H9 (cell line): ENCODE data around the gene MED13L. TPM values are rescaled to one million over a fixed set of nuclear protein-coding genes. Genes with fewer than 3 reads are reported as not detected.

Experiments
- DNase-seq: peaks from one replicate; pipeline ENCODE4 v3.0.0-alpha.2; 2017
- H2AFZ ChIP-seq: one replicate; pipeline ENCODE4 v1.6.1; 2013; ENCODE audit warnings: mild to moderate bottlenecking, low read length, control low read depth, moderate library complexity
- H2AK5ac ChIP-seq: 2 replicates; pipeline ENCODE4 v1.6.1; 2013; ENCODE audit warnings: low read length, control low read depth, mixed read lengths; ENCODE audit not compliant: insufficient read length
- H2BK120ac ChIP-seq: one replicate; pipeline ENCODE4 v1.6.1; 2013; ENCODE audit warnings: low read depth, mild to moderate bottlenecking, low read length, control low read depth, inconsistent platforms; ENCODE audit not compliant: poor library complexity, severe bottlenecking
- H2BK12ac ChIP-seq: 2 replicates; pipeline ENCODE4 v1.6.1; 2013; ENCODE audit warnings: low read length, control low read depth, mixed read lengths, low read depth; ENCODE audit not compliant: insufficient read length
- H2BK15ac ChIP-seq: 2 replicates; pipeline ENCODE4 v1.6.1; 2013; ENCODE audit warnings: low read depth, low read length, control low read depth
- H2BK20ac ChIP-seq: one replicate; pipeline ENCODE4 v1.6.1; 2013; ENCODE audit warnings: low read depth, mild to moderate bottlenecking, low read length, control low read depth, inconsistent platforms; ENCODE audit not compliant: poor library complexity, severe bottlenecking
- H2BK5ac ChIP-seq: 2 replicates; pipeline ENCODE4 v1.6.1; 2013; ENCODE audit warnings: low read length, control low read depth, mixed read lengths; ENCODE audit not compliant: insufficient read length
- H3K14ac ChIP-seq: 2 replicates; pipeline ENCODE4 v1.6.1; 2013; ENCODE audit warnings: low read length, control low read depth; ENCODE audit not compliant: insufficient read depth
- H3K18ac ChIP-seq: 2 replicates; pipeline ENCODE4 v1.6.1; 2013; ENCODE audit warnings: low read depth, mild to moderate bottlenecking, mixed read lengths, low read length, control low read depth; ENCODE audit not compliant: insufficient read length
- H3K23ac ChIP-seq: 2 replicates; pipeline ENCODE4 v1.6.1; 2013; ENCODE audit warnings: low read length, control low read depth, mixed read lengths, low read depth; ENCODE audit not compliant: insufficient read length
- H3K23me2 ChIP-seq: 2 replicates; pipeline ENCODE4 v1.6.1; 2013; ENCODE audit warnings: low read depth, mild to moderate bottlenecking, mixed read lengths, low read length, control low read depth; ENCODE audit not compliant: insufficient read length, poor library complexity, severe bottlenecking
- H3K27ac ChIP-seq: 2 replicates; pipeline ENCODE4 v1.5.1; 2013; ENCODE audit warnings: low read length, control low read depth, mixed read lengths, low read depth; ENCODE audit not compliant: insufficient read length
- H3K27me3 ChIP-seq: 2 replicates; pipeline ENCODE4 v1.6.1; 2013; ENCODE audit warnings: low read length, control low read depth, inconsistent platforms; ENCODE audit not compliant: insufficient read depth
- H3K4ac ChIP-seq: 2 replicates; pipeline ENCODE4 v1.6.1; 2013; ENCODE audit warnings: low read depth, mild to moderate bottlenecking, control low read depth, inconsistent platforms, low read length, moderate library complexity
- H3K4me1 ChIP-seq: 2 replicates; pipeline ENCODE4 v1.6.1; 2013; ENCODE audit warnings: low read length, control low read depth, inconsistent platforms; ENCODE audit not compliant: insufficient read depth
- H3K4me2 ChIP-seq: 2 replicates; pipeline ENCODE4 v1.6.1; 2013; ENCODE audit warnings: low read length, control low read depth, mixed read lengths; ENCODE audit not compliant: insufficient read length, insufficient read depth
- H3K56ac ChIP-seq: 2 replicates; pipeline ENCODE4 v1.6.1; 2013; ENCODE audit warnings: low read depth, mild to moderate bottlenecking, mixed read lengths, low read length, control low read depth; ENCODE audit not compliant: insufficient read length
- H3K79me1 ChIP-seq: 2 replicates; pipeline ENCODE4 v1.6.1; 2013; ENCODE audit warnings: low read depth, mild to moderate bottlenecking, moderate library complexity, low read length, control low read depth, inconsistent platforms; ENCODE audit not compliant: insufficient read depth, poor library complexity, severe bottlenecking
- H3K79me2 ChIP-seq: 2 replicates; pipeline ENCODE4 v1.6.1; 2013; ENCODE audit warnings: low read length, control low read depth, inconsistent platforms; ENCODE audit not compliant: insufficient read depth
- H3K9ac ChIP-seq: 2 replicates; pipeline ENCODE4 v1.6.1; 2013; ENCODE audit warnings: low read length, control low read depth, mixed read lengths; ENCODE audit not compliant: insufficient read length; ENCODE audit errors: extremely low read depth
- H3K9me3 ChIP-seq: one replicate; pipeline ENCODE4 v1.6.1; 2013; ENCODE audit warnings: low read depth, low read length, inconsistent platforms; ENCODE audit not compliant: control insufficient read depth
- H3T11ph ChIP-seq: one replicate; pipeline ENCODE4 v1.6.1; 2013; ENCODE audit warnings: mild to moderate bottlenecking, low read length, control low read depth, inconsistent platforms
- H4K20me1 ChIP-seq: one replicate; pipeline ENCODE4 v1.6.1; 2013; ENCODE audit not compliant: control insufficient read depth, insufficient read length, insufficient read depth
- H4K5ac ChIP-seq: 2 replicates; pipeline ENCODE4 v1.6.1; 2013; ENCODE audit warnings: low read depth, mild to moderate bottlenecking, mixed read lengths, low read length, control low read depth; ENCODE audit not compliant: insufficient read length
- H4K8ac ChIP-seq: replicated peaks from 2 replicates; pipeline ENCODE4 v1.6.1; 2013; ENCODE audit warnings: low read length, control low read depth, mixed read lengths, low read depth; ENCODE audit not compliant: insufficient read length
- H4K91ac ChIP-seq: 2 replicates; pipeline ENCODE4 v1.6.1; 2013; ENCODE audit warnings: low read depth, mild to moderate bottlenecking, moderate library complexity, mixed read lengths, low read length, control low read depth; ENCODE audit not compliant: insufficient read length
- H3K27ac Mint-ChIP-seq, 3 experiments: 2 replicates in 2 of 3; 3 replicates in 1 of 3; pipeline ENCODE4 v1.8.0; 2020 to 2021; ENCODE audit warnings: mixed read lengths in 3 of 3, mild to moderate bottlenecking in 1 of 3, moderate library complexity in 1 of 3
- H3K27me3 Mint-ChIP-seq: 2 replicates; pipeline ENCODE4 v1.8.0; 2021; ENCODE audit warnings: low read depth, mild to moderate bottlenecking, moderate library complexity, mixed read lengths
- H3K36me3 Mint-ChIP-seq, 3 experiments: 2 replicates in 2 of 3; 3 replicates in 1 of 3; pipeline ENCODE4 v1.8.0; 2020 to 2021; ENCODE audit warnings: low read depth in 3 of 3, mixed read lengths in 3 of 3; ENCODE audit not compliant: insufficient read depth in 1 of 3
- H3K4me1 Mint-ChIP-seq, 2 experiments: 2 replicates each; pipeline ENCODE4 v1.8.0; 2020; ENCODE audit warnings: mixed read lengths in 2 of 2
- H3K4me3 Mint-ChIP-seq, 2 experiments: 2 replicates in 1 of 2; 3 replicates in 1 of 2; pipeline ENCODE4 v1.8.0; 2020 to 2021; ENCODE audit warnings: mild to moderate bottlenecking in 2 of 2, mixed read lengths in 2 of 2, moderate library complexity in 1 of 2
- H3K9me3 Mint-ChIP-seq, 2 experiments: 2 replicates in 1 of 2; 3 replicates in 1 of 2; pipeline ENCODE4 v1.8.0; 2020; ENCODE audit warnings: mild to moderate bottlenecking in 2 of 2, mixed read lengths in 2 of 2, moderate library complexity in 1 of 2
- WGBS: extraction: QIAGEN DNeasy Blood & Tissue Kit; methylation state at CpG from one replicate; pipeline ENCODE4 v1.1.7; 2013; ENCODE audit warnings: missing lambda C conversion rate, low lambda C conversion rate, mixed read lengths; ENCODE audit not compliant: insufficient read length; ENCODE audit errors: extremely low coverage; 5-methylcytosine and 5-hydroxymethylcytosine counted together
- total RNA-seq: library from RNA; stranded (reverse); gene quantifications from 2 replicates; pipeline ENCODE4 v1.2.1, GENCODE V29; 2021
- TF ChIP-seq, protein P1 (sequence below): fragments of 200-600 bp; sonication (generic); conservative IDR thresholded peaks from 3 replicates; pipeline ENCODE4 v1.8.0; 2021; ENCODE audit warnings: antibody characterized with exemption, mild to moderate bottlenecking

The MED13L gene
- total RNA-seq, 1 experiment from 2014 or later, result 52.4 TPM

DNA sequence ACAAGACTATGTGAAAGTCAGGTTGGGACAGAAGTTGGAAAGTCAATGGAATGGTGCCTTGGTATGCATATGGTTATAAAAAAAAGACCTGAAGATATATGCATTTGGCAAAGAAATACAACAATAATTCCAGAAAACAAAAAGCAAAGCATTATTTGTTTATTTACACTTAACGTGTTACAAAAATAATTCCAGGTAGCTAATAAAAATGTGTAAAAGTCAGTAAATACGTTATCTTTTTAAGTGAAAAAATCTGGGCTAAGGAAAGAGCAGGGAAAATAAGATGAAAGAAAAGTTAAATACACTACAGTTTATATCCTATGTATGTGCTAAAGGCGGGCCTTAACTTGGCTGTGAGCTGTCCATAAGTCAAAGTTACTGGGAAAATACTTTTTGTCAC is 266.3 kb downstream of the MED13L start:
- TF ChIP-seq, protein P1, sequence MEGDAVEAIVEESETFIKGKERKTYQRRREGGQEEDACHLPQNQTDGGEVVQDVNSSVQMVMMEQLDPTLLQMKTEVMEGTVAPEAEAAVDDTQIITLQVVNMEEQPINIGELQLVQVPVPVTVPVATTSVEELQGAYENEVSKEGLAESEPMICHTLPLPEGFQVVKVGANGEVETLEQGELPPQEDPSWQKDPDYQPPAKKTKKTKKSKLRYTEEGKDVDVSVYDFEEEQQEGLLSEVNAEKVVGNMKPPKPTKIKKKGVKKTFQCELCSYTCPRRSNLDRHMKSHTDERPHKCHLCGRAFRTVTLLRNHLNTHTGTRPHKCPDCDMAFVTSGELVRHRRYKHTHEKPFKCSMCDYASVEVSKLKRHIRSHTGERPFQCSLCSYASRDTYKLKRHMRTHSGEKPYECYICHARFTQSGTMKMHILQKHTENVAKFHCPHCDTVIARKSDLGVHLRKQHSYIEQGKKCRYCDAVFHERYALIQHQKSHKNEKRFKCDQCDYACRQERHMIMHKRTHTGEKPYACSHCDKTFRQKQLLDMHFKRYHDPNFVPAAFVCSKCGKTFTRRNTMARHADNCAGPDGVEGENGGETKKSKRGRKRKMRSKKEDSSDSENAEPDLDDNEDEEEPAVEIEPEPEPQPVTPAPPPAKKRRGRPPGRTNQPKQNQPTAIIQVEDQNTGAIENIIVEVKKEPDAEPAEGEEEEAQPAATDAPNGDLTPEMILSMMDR, result no peak
- Mint-ChIP-seq H3K27me3 (no peaks in the 10 kb centered on the region), H3K4me1 (peaks cover 8 to 13% of the 10 kb centered on the region in 2 experiments; a peak in 3 of 4 replicates), H3K36me3 (peaks cover 10 to 36% (median 31%) of the 10 kb centered on the region in 3 experiments; a peak in 6 of 7 replicates), H3K9me3 (no peaks in the 10 kb centered on the region), H3K4me3 (no peak overlapping the region), H3K27ac (peak overlapping the region in 1 of 3 experiments; percentile 19; a peak in 1 of 7 replicates)
- Histone ChIP-seq H2BK120ac (no peak overlapping the region), H2AFZ (no peak overlapping the region), H4K20me1 (no peaks in the 10 kb centered on the region), H2BK15ac (no peak overlapping the region), H3T11ph (no peak overlapping the region), H2AK5ac (no peak overlapping the region), H3K9ac (no peak overlapping the region), H4K8ac (no peak overlapping the region), H3K56ac (no peak overlapping the region), H2BK12ac (no peak overlapping the region), H3K79me1 (no peaks in the 10 kb centered on the region), H3K4ac (no peak overlapping the region), H3K9me3 (no peaks in the 10 kb centered on the region), H3K27me3 (no peaks in the 10 kb centered on the region), H3K4me2 (no peak overlapping the region), H4K91ac (no peak overlapping the region), H2BK20ac (no peak overlapping the region), H3K4me1 (no peaks in the 10 kb centered on the region), H3K27ac (no peak overlapping the region), H3K79me2 (no peaks in the 10 kb centered on the region), H3K14ac (no peak overlapping the region), H2BK5ac (no peak overlapping the region), H3K23me2 (no peaks in the 10 kb centered on the region), H3K18ac (no peak overlapping the region), H3K23ac (no peak overlapping the region), H4K5ac (no peak overlapping the region)
- DNase-seq, result no peak
- WGBS, result no CpG with 5 or more reads among the region's 3 CpGs
